ENCODE measurements around the gene C9orf78.

Gene C9orf78

DNA sequence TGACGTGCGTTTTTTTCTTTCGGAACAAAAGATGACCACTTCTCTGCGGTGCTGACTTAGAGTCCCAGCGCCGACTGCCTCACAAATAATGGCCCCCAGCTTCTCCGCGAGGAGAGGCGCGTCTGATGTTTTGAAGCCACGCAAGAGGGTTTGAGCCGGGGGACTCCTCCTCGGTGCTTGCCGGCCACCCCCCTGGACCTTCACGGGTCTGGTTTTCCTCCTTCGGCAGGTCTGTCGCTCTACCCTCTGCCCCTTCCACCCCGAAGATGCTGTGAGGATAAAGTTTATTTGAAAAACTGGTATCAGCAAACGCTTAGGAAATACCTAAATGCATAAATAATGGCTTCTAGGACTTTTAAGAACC is 767 bp upstream of the C9orf78 start:
- H3K36me3 ChIP-seq (ENCODE audit: insufficient read depth, low read length) = peaks cover 25% of the 10 kb centered on the region
- no peaks in the 10 kb centered on the region for H3K27me3 ChIP-seq (ENCODE audit: insufficient read depth, low read length)
- H3K4me3 ChIP-seq (ENCODE audit: low read length) = peak overlapping the region; percentile 85
- no peaks in the 10 kb centered on the region for H3K9me3 ChIP-seq (ENCODE audit: insufficient read depth, low read depth, low read length)
- no peak overlapping the region; the same call in 1 of the 2 replicates for H3K27ac ChIP-seq (ENCODE audit: low read depth, low read length)
- peaks cover 12% of the 10 kb centered on the region for H3K4me1 ChIP-seq (ENCODE audit: insufficient read depth, low read length)
- peak overlapping the region; percentile 67 for H3K9ac ChIP-seq (ENCODE audit: low read depth, low read length)
- 3% methylated on average over 17 of the region's 19 CpGs for WGBS

DNA sequence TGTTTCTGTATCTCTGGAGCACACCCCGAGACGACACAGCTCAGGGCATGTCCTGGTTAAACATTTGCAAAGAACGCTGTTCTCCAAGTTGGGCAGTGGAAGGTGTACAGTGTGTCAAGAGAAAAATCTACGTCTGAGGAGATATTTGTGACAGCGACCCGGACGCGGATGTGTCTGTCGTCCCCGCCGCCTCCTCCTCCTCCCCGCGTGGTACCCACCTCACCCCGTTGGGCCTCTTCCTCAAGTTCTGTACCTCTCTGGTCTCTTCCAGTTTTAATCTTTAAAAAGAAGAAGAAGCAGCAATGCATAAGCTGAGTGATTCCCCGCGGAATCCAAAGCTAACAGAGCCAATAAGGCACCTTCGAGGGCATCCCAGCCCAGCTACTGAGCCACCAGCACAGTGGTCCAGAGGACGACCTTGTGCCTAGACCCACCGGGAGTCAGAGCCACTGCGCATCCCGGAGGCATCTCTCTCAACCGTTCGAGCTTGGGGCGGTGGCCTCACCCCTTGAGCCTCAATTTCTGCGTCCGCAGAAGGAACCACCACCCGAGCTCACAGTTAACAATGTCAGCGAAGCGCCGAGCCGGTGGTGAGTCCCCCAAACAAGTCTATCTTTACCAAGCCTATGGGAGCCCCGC is 467 bp downstream of the C9orf78 start:
- peaks cover 38% of the 10 kb centered on the region for H3K36me3 ChIP-seq (ENCODE audit: insufficient read depth, low read length)
- no peaks in the 10 kb centered on the region for H3K27me3 ChIP-seq (ENCODE audit: insufficient read depth, low read length)
- 5% methylated on average over 32 of the region's 32 CpGs for WGBS
- 0 out of 2 replicates have a peak overlapping the region, but pooled peaks have one; percentile 9 for H3K27ac ChIP-seq (ENCODE audit: low read depth, low read length)
- peak overlapping the region; percentile 85 for H3K4me3 ChIP-seq (ENCODE audit: low read length)
- H3K9ac ChIP-seq (ENCODE audit: low read depth, low read length) = peak overlapping the region; percentile 76
- no peaks in the 10 kb centered on the region for H3K9me3 ChIP-seq (ENCODE audit: insufficient read depth, low read depth, low read length)
- peaks cover 12% of the 10 kb centered on the region for H3K4me1 ChIP-seq (ENCODE audit: insufficient read depth, low read length)

DNA sequence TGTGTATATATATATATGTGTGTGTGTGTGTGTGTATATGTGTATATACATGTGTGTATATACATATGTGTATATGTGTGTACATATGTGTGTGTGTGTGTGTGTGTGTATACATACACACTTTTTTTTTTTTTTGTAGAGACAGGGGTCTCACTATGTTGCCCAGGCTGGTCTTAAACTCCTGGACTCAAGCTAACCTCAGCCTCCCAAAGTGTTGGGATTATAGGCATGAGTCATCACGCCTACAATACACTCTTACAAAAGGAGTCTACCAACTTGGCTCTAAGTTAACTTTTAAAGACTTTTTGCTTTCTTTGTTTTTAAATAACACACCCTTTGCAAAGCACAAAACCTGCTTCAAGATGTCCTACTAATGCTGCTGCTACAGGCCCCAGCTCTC is 2.1 kb downstream of the C9orf78 start:
- Histone ChIP-seq H3K36me3 (ENCODE audit: insufficient read depth, low read length) (peaks cover 53% of the 10 kb centered on the region), H3K4me1 (ENCODE audit: insufficient read depth, low read length) (peaks cover 10% of the 10 kb centered on the region), H3K9me3 (ENCODE audit: insufficient read depth, low read depth, low read length) (no peaks in the 10 kb centered on the region), H3K27ac (ENCODE audit: low read depth, low read length) (no peak overlapping the region), H3K9ac (ENCODE audit: low read depth, low read length) (no peak overlapping the region), H3K27me3 (ENCODE audit: insufficient read depth, low read length) (no peaks in the 10 kb centered on the region), H3K4me3 (ENCODE audit: low read length) (no peak overlapping the region)
- WGBS = 88% methylated on average over 1 of the region's 1 CpG

DNA sequence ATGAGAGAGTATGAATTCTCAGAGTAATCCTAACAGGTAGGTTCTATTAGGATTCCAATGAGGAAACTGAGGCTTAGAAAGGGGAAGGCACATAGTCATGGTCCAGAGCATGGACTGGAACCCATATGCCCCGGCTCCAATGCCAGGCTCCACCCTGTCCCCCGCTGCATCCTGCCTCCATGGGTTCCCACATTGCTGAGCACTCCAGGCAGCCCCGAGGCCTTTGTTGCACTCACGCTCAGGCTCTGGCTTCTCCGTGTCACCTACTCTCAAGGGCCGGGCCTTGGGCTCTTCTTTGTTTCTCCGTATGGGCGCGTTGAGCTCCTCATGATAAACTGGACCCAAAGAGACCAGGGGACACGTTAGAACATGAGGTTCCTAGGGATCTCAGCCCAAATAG is 6.1 kb downstream of the C9orf78 start:
- H3K4me3 ChIP-seq (ENCODE audit: low read length) = no peak overlapping the region
- H3K4me1 ChIP-seq (ENCODE audit: insufficient read depth, low read length) = no peaks in the 10 kb centered on the region
- H3K27me3 ChIP-seq (ENCODE audit: insufficient read depth, low read length) = no peaks in the 10 kb centered on the region
- peaks cover 64% of the 10 kb centered on the region for H3K36me3 ChIP-seq (ENCODE audit: insufficient read depth, low read length)
- H3K27ac ChIP-seq (ENCODE audit: low read depth, low read length) = no peak overlapping the region
- WGBS = 95% methylated on average over 10 of the region's 10 CpGs
- no peak overlapping the region for H3K9ac ChIP-seq (ENCODE audit: low read depth, low read length)
- H3K9me3 ChIP-seq (ENCODE audit: insufficient read depth, low read depth, low read length) = no peaks in the 10 kb centered on the region

DNA sequence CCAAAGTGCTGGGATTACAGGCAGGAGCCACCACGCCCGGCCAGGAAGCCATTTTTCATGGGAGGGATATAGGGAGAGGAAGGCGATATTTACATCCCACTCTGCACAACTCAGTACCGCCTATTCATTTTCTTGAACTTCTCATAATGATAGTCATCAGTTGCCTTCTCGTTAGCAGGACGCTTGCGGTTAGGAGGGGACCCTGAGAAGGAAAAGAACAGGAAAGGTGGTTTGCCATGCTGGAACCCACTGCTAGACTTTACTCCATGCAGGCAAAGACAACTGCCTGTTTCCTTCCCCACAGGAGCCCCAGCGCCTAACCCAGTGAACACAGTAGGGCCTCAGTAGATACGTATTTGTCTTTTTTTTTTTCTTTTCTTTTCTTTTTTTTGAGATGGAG is 7.0 kb downstream of the C9orf78 start:
- H3K4me3 ChIP-seq (ENCODE audit: low read length) = no peak overlapping the region
- peaks cover 61% of the 10 kb centered on the region for H3K36me3 ChIP-seq (ENCODE audit: insufficient read depth, low read length)
- no peaks in the 10 kb centered on the region for H3K4me1 ChIP-seq (ENCODE audit: insufficient read depth, low read length)
- no peaks in the 10 kb centered on the region for H3K9me3 ChIP-seq (ENCODE audit: insufficient read depth, low read depth, low read length)
- H3K27ac ChIP-seq (ENCODE audit: low read depth, low read length) = no peak overlapping the region
- no peaks in the 10 kb centered on the region for H3K27me3 ChIP-seq (ENCODE audit: insufficient read depth, low read length)
- no peak overlapping the region for H3K9ac ChIP-seq (ENCODE audit: low read depth, low read length)
- WGBS = over 99% methylated on average over 8 of the region's 9 CpGs

DNA sequence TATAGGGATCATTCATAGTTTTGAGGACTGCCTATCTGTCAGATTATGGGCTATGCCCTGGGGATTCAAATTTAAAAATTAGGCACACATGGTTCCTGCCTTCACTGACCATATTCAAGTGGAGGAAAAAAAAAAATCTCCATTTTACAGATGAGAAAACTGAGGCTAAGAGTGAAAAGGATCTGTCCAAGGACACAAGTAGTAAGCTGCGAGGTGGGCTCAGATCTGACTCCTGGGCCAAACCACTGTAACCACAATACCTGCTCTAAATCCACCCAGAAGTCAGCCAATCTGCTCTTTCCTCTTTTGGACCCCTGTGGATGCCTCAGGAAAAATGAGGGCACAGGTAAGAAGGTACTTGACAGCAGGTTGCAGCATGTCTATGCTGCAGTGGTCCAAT is 8.3 kb downstream of the C9orf78 start:
- no peaks in the 10 kb centered on the region for H3K27me3 ChIP-seq (ENCODE audit: insufficient read depth, low read length)
- 100% methylated on average over 1 of the region's 1 CpG for WGBS
- H3K36me3 ChIP-seq (ENCODE audit: insufficient read depth, low read length) = peaks cover 57% of the 10 kb centered on the region
- H3K4me3 ChIP-seq (ENCODE audit: low read length) = no peak overlapping the region
- peaks cover 4% of the 10 kb centered on the region; the same call in 1 of the 2 replicates for H3K4me1 ChIP-seq (ENCODE audit: insufficient read depth, low read length)
- no peaks in the 10 kb centered on the region for H3K9me3 ChIP-seq (ENCODE audit: insufficient read depth, low read depth, low read length)
- no peak overlapping the region for H3K9ac ChIP-seq (ENCODE audit: low read depth, low read length)
- H3K27ac ChIP-seq (ENCODE audit: low read depth, low read length) = no peak overlapping the region

DNA sequence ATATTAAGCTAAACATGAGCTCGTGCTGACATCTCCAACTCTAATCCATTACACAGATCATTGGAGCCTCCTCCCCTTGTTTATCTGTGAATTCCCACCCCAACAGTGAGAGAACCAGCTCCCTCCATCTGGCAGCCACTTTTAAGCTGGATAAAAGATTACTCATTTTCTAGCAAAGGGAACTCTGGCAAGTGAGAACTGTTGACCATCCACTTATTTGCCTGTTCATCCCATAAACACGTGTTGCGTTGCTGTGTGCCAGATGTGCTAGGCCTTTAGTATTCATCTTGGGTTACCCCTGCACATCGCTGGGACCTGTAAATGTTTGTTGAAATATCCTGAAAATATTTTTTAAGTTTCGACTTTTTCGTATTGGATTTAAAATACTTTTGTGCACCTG is 8.7 kb downstream of the C9orf78 start:
- Histone ChIP-seq H3K27ac (ENCODE audit: low read depth, low read length) (no peak overlapping the region), H3K27me3 (ENCODE audit: insufficient read depth, low read length) (no peaks in the 10 kb centered on the region), H3K9ac (ENCODE audit: low read depth, low read length) (no peak overlapping the region), H3K36me3 (ENCODE audit: insufficient read depth, low read length) (peaks cover 57% of the 10 kb centered on the region), H3K4me1 (ENCODE audit: insufficient read depth, low read length) (peaks cover 4% of the 10 kb centered on the region; the same call in 1 of the 2 replicates), H3K4me3 (ENCODE audit: low read length) (no peak overlapping the region), H3K9me3 (ENCODE audit: insufficient read depth, low read depth, low read length) (no peaks in the 10 kb centered on the region)
- WGBS = 92% methylated on average over 6 of the region's 6 CpGs

DNA sequence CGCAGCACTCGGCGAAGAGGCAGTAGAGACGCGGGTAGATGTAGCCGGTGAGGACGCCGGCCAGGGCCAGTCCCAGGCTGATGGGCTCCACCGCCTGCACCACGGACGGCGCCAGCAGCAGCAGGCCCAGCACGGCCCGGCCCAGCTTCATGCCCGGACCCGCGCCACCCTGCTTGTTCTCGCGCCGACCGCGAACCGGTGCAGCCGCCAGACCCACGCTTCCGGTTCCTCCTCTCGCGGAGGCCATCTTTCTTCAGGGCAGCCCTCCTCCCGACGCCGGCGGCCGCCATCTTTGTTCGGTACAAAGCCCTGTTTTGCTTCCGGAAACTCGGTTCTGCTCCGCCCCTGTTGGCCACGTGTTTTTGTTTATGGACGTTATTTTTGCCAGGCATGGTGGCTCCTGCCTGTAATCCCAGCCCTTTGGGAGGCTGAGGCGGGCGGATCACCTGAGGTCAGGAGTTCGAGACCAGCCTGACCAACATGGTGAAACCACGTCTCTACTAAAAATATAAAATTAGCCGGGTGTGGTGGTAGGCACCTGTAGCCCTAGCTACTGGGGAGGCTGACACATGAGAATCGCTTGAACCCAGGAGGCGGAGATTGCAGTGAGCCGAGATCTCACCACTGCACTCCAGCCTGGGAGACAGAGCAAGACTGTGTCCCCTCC is 11.0 kb downstream of the C9orf78 start, which contains the start of gene TOR1A:
TSS of gene TOR1A (minus strand) at position 202 of the 667 bp plus-strand sequence. CDS start at position 151, 51 bp downstream.
- Histone ChIP-seq H3K9me3 (ENCODE audit: insufficient read depth, low read depth, low read length) (no peaks in the 10 kb centered on the region), H3K9ac (ENCODE audit: low read depth, low read length) (peak within 1 kb of the TSS; percentile 88), H3K4me3 (ENCODE audit: low read length) (peak within 1 kb of the TSS; percentile 82), H3K36me3 (ENCODE audit: insufficient read depth, low read length) (peaks cover 50% of the 10 kb centered on the region), H3K27me3 (ENCODE audit: insufficient read depth, low read length) (no peaks in the 10 kb centered on the region), H3K4me1 (ENCODE audit: insufficient read depth, low read length) (peaks cover 4% of the 10 kb centered on the region; the same call in 1 of the 2 replicates), H3K27ac (ENCODE audit: low read depth, low read length) (peak within 1 kb of the TSS; percentile 67; the same call in 1 of the 2 replicates)
- WGBS = 5% methylated on average over 47 of the region's 47 CpGs

DNA sequence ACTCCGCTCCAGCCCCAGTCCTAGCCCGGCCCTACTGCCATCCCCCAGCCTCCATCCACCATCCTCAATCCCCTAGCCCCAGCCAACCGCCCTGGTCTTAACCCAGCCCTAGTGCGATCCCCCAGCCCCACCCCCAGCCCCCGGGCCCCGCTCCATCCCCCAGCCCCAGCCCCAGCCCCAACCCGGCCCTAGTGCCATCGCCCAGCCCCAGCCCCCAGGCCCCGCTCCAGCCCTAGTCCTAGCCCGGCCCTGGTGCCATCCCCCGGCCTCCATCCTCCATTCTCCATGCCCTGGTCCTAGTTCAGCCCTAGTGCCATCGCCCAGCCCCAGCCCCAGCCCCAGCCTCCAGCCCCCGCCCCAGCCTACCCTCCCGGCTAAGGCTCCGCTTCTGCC is 11.5 kb downstream of the C9orf78 start:
- Histone ChIP-seq H3K4me3 (ENCODE audit: low read length) (peak overlapping the region; percentile 82), H3K27me3 (ENCODE audit: insufficient read depth, low read length) (no peaks in the 10 kb centered on the region), H3K27ac (ENCODE audit: low read depth, low read length) (peak overlapping the region; percentile 67; the same call in 1 of the 2 replicates), H3K9ac (ENCODE audit: low read depth, low read length) (peak overlapping the region; percentile 88), H3K36me3 (ENCODE audit: insufficient read depth, low read length) (peaks cover 50% of the 10 kb centered on the region), H3K9me3 (ENCODE audit: insufficient read depth, low read depth, low read length) (no peaks in the 10 kb centered on the region), H3K4me1 (ENCODE audit: insufficient read depth, low read length) (peaks cover 4% of the 10 kb centered on the region; the same call in 1 of the 2 replicates)
- under 1% methylated on average over 12 of the region's 15 CpGs for WGBS

DNA sequence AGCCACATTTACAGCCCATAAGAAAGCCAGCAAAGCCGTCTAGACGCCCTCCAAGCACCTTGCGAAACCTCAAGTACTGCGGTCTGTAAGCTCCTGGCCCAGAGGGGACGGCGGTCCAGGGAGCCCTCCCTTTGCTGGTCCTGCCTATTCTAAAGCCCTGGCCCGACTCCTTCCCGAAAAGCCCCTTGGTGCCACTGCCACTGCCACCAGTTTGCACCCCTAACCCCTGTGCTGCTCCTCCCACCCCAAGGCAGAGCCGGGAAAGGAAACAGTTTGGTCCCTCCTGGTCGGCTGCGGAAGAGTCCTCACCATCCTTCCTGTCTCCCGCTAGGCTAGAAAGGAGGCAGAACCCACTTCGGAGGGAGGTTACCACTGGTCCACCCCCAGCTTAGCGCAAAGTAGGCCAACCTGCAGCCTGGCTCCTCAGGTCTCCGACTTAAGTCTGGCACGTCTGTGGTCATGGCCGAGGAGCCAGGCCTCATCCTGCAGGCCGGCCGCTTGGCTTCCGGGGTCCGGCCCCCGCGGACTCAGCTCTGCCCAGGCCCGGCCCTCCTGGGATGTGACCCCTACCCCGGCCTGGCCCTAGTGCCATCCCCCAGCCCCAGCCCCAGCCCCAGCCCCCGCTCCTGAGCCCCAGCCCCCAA is 12.1 kb downstream of the C9orf78 start:
- WGBS = 25% methylated on average over 25 of the region's 26 CpGs
- H3K9me3 ChIP-seq (ENCODE audit: insufficient read depth, low read depth, low read length) = no peaks in the 10 kb centered on the region
- no peak overlapping the region for H3K27ac ChIP-seq (ENCODE audit: low read depth, low read length)
- peaks cover 51% of the 10 kb centered on the region for H3K36me3 ChIP-seq (ENCODE audit: insufficient read depth, low read length)
- no peaks in the 10 kb centered on the region for H3K27me3 ChIP-seq (ENCODE audit: insufficient read depth, low read length)
- H3K4me3 ChIP-seq (ENCODE audit: low read length) = peak overlapping the region; percentile 82
- peaks cover 4% of the 10 kb centered on the region; the same call in 1 of the 2 replicates for H3K4me1 ChIP-seq (ENCODE audit: insufficient read depth, low read length)
- peak overlapping the region; percentile 75 for H3K9ac ChIP-seq (ENCODE audit: low read depth, low read length)
